OCI-LY1 (cell line): Measurements from ENCODE around the gene CELF2.
"Not testable (repeated sequence)": the region's sequence is repeated elsewhere in the genome, so short reads cannot be mapped to it uniquely, and the experiment has no call there.

Experiments used
- H2AFZ ChIP-seq: fragments of 200-600 bp; sonication (generic), shearing (Covaris generic); 2 replicates; pipeline ENCODE4 v1.6.0; 2014; ENCODE audit warnings: antibody characterized with exemption, mild to moderate bottlenecking, low read length
- H3F3A ChIP-seq: fragments of 200-600 bp; sonication (generic), shearing (Covaris generic); 2 replicates; pipeline ENCODE4 v1.6.0; 2014; ENCODE audit warnings: mild to moderate bottlenecking, antibody characterized with exemption, low read length, moderate library complexity; ENCODE audit not compliant: insufficient read depth
- H3K27ac ChIP-seq: fragments of 200-600 bp; sonication (generic); 2 replicates; pipeline ENCODE4 v1.5.1; 2014; ENCODE audit warnings: low read length, mixed run types, mild to moderate bottlenecking, low read depth; ENCODE audit not compliant: poor library complexity, severe bottlenecking
- H3K27me3 ChIP-seq: fragments of 200-600 bp; sonication (generic); 2 replicates; pipeline ENCODE4 v1.6.0; 2014; ENCODE audit warnings: antibody characterized with exemption, mild to moderate bottlenecking, low read length, moderate library complexity; ENCODE audit not compliant: insufficient read depth
- H3K36me3 ChIP-seq: fragments of 200-600 bp; sonication (generic); 2 replicates; pipeline ENCODE4 v1.6.1; 2014; ENCODE audit warnings: mild to moderate bottlenecking, antibody characterized with exemption, low read length, moderate library complexity, mixed read lengths; ENCODE audit not compliant: insufficient read depth
- H3K4me1 ChIP-seq: fragments of 200-600 bp; sonication (generic); 2 replicates; pipeline ENCODE4 v1.5.1; 2014; ENCODE audit warnings: mild to moderate bottlenecking, low read length, moderate library complexity; ENCODE audit not compliant: insufficient read depth, severe bottlenecking
- H3K4me2 ChIP-seq: fragments of 200-600 bp; sonication (generic), shearing (Covaris generic); 2 replicates; pipeline ENCODE4 v1.6.1; 2014; ENCODE audit warnings: low read length
- H3K4me3 ChIP-seq: fragments of 200-600 bp; sonication (generic); 2 replicates; pipeline ENCODE4 v1.5.1; 2014; ENCODE audit warnings: low read length, low read depth, mild to moderate bottlenecking, mixed read lengths; ENCODE audit not compliant: poor library complexity, severe bottlenecking
- H3K79me2 ChIP-seq: fragments of 200-600 bp; shearing (Covaris generic); 2 replicates; pipeline ENCODE4 v1.6.1; 2016; ENCODE audit warnings: mixed run types, low read length, mixed read lengths; ENCODE audit not compliant: insufficient read depth
- H3K9ac ChIP-seq: fragments of 200-600 bp; sonication (generic), shearing (Covaris generic); 2 replicates; pipeline ENCODE4 v1.6.1; 2014; ENCODE audit warnings: mild to moderate bottlenecking, low read length, mixed read lengths
- H3K9me2 ChIP-seq: fragments of 200-600 bp; sonication (generic), shearing (Covaris generic); 2 replicates; pipeline ENCODE4 v1.6.1; 2014; ENCODE audit warnings: low read depth, mild to moderate bottlenecking, low read length, mixed read lengths
- H3K9me3 ChIP-seq: fragments of 200-600 bp; shearing (Covaris generic); 2 replicates; pipeline ENCODE4 v1.6.1; 2014; ENCODE audit warnings: low read length, mixed read lengths
- H4K20me1 ChIP-seq: fragments of 200-600 bp; sonication (generic), shearing (Covaris generic); 2 replicates; pipeline ENCODE4 v1.6.0; 2016; ENCODE audit warnings: mild to moderate bottlenecking, low read length; ENCODE audit not compliant: insufficient read depth
- EZH2 ChIP-seq: fragments of 200-600 bp; sonication (generic), shearing (Covaris generic); IDR thresholded peaks from 2 replicates; pipeline ENCODE4 v1.8.0; 2017; ENCODE audit warnings: borderline replicate concordance, mixed run types, mild to moderate bottlenecking, antibody characterized with exemption, low read length, moderate library complexity, mixed read lengths
- TF ChIP-seq, protein P1 (sequence below): fragments of 200-600 bp; sonication (generic), shearing (Covaris generic); IDR thresholded peaks from 2 replicates; pipeline ENCODE4 v1.5.1; 2017; ENCODE audit warnings: mild to moderate bottlenecking, antibody characterized with exemption, low read length, moderate library complexity, mixed read lengths

CELF2 gene

DNA sequence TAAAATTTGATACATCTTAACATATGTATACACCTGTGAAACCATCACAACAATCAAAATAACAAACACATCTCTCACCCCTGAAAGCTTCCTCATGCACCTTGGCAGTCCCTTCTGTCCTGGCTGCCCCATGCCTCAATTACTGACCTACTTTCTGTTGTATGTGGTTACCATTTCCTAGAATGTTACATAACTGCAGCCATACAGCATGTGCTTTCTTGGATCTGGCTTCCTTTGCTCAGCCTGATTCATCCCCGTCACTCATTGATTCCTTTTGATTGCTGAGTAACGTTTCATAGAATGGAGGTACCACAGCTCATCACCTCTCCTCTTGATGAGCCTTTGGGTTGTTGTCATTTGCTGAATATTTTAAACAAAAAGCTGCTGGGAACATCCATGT is 165.3 kb downstream of the CELF2 start:
- Histone ChIP-seq H3K27me3 (no peaks in the 10 kb centered on the region), H3K79me2 (no peaks in the 10 kb centered on the region), H4K20me1 (no peaks in the 10 kb centered on the region), H3K9me3 (no peaks in the 10 kb centered on the region), H3K9ac (no peak overlapping the region), H3K9me2 (no peaks in the 10 kb centered on the region), H3K4me1 (peaks cover 15% of the 10 kb centered on the region), H2AFZ (no peak overlapping the region), H3K4me3 (no peak overlapping the region), H3F3A (no peaks in the 10 kb centered on the region), H3K36me3 (no peaks in the 10 kb centered on the region; the same call in 1 of the 2 replicates), H3K27ac (no peak overlapping the region), H3K4me2 (no peak overlapping the region)
- no peak for TF ChIP-seq EZH2
- TF ChIP-seq, protein P1, sequence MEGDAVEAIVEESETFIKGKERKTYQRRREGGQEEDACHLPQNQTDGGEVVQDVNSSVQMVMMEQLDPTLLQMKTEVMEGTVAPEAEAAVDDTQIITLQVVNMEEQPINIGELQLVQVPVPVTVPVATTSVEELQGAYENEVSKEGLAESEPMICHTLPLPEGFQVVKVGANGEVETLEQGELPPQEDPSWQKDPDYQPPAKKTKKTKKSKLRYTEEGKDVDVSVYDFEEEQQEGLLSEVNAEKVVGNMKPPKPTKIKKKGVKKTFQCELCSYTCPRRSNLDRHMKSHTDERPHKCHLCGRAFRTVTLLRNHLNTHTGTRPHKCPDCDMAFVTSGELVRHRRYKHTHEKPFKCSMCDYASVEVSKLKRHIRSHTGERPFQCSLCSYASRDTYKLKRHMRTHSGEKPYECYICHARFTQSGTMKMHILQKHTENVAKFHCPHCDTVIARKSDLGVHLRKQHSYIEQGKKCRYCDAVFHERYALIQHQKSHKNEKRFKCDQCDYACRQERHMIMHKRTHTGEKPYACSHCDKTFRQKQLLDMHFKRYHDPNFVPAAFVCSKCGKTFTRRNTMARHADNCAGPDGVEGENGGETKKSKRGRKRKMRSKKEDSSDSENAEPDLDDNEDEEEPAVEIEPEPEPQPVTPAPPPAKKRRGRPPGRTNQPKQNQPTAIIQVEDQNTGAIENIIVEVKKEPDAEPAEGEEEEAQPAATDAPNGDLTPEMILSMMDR, result no peak

DNA sequence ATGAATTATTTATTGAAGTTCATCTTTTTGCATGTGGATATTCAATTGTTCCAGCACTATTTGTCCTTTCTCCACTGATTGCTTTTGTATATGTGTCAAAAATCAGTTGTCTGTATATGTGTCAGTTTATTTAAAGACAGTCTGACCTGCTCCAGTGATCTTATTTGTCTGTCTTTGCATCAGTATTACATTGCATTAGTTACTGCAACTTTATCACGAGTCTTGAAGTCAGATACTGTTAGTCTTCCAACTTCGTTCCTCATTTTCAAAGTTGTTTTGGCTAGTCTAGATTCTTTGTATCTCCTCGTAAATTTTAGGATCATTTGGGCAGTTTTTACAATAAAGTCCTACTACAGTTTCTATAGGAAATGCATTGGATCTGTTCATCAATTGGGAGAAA is 166.4 kb downstream of the CELF2 start:
- Histone ChIP-seq H3K4me3 (no peak overlapping the region), H3K27ac (no peak overlapping the region), H3K27me3 (no peaks in the 10 kb centered on the region), H3K36me3 (no peaks in the 10 kb centered on the region; the same call in 1 of the 2 replicates), H3F3A (no peaks in the 10 kb centered on the region), H3K9ac (no peak overlapping the region), H4K20me1 (no peaks in the 10 kb centered on the region), H3K9me2 (no peaks in the 10 kb centered on the region), H2AFZ (no peak overlapping the region), H3K4me1 (peaks cover 4% of the 10 kb centered on the region), H3K4me2 (no peak overlapping the region), H3K79me2 (no peaks in the 10 kb centered on the region), H3K9me3 (no peaks in the 10 kb centered on the region)
- TF ChIP-seq, protein P1, result no peak
- TF ChIP-seq EZH2, result no peak

DNA sequence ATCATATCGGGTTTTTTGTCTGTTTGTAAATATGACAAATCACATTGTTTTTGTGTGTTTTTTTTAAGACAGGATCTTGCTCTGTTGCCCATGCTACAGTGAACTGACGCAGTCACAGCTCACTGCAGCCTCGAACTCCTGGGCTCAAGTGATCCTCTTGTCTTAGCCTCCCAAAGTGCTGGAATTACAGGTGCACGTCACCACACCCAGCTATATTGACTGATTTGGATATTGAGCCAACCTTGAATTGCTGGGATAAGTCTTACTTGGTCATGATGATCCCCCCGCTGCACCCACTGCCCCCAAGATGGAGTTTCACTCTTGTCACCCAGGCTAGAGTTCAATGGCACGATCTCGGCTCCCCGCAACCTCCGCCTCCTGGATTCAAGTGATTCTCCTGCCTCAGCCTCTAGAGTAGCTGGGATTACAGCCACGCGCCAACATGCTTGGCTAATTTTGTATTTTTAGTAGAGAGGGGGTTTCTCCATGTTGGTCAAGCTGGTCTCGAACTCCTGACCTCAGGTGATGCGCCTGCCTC is 167.5 kb downstream of the CELF2 start:
- H4K20me1 ChIP-seq, H3K27ac ChIP-seq, H3K4me3 ChIP-seq, H3K9me3 ChIP-seq, H3K9me2 ChIP-seq, H3K9ac ChIP-seq, H3K27me3 ChIP-seq, H3F3A ChIP-seq, H3K4me1 ChIP-seq, H3K4me2 ChIP-seq, H2AFZ ChIP-seq, H3K79me2 ChIP-seq, H3K36me3 ChIP-seq: not testable (repeated sequence)

DNA sequence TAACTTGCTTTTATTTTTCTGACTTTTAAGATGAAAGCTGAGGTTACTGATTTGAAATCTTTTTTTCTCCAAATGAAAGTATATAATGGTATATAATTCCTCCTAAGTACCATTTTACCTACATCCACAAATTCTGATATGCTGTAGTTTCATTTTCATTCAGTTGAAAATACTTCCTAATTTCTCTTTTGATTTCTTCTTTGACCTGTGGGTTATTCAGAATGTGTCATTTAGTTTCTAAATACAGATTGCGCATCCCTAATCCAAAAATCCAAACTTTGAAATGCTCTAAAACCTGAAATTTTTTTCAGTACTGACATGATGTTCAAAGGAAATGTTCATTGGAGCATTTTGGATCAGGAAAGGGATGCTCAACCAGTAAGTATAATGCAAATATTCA is 168.7 kb downstream of the CELF2 start:
- H3K9ac ChIP-seq, result no peak overlapping the region
- H3K9me3 ChIP-seq, result no peaks in the 10 kb centered on the region
- no peak overlapping the region for H2AFZ ChIP-seq
- H3F3A ChIP-seq, result no peaks in the 10 kb centered on the region
- H3K4me3 ChIP-seq, result no peak overlapping the region
- no peak overlapping the region for H3K4me2 ChIP-seq
- no peaks in the 10 kb centered on the region for H3K27me3 ChIP-seq
- H3K9me2 ChIP-seq, result no peaks in the 10 kb centered on the region
- no peaks in the 10 kb centered on the region for H3K36me3 ChIP-seq
- TF ChIP-seq EZH2, result no peak
- TF ChIP-seq, protein P1, result no peak
- H3K27ac ChIP-seq, result no peak overlapping the region
- H3K4me1 ChIP-seq, result no peaks in the 10 kb centered on the region
- H4K20me1 ChIP-seq, result no peaks in the 10 kb centered on the region
- no peaks in the 10 kb centered on the region for H3K79me2 ChIP-seq
